Activated CD4-positive, CD25-positive, alpha-beta regulatory T cell treated with anti-CD3 and anti-CD28 coated beads, Interleukin-2, amount 50 U/mL, for 16 hours (primary cell): Measurements from ENCODE around the gene SEZ6.

Experiments used
- DNase-seq: peaks from one replicate; pipeline ENCODE4 v3.0.0-alpha.2; 2020; ENCODE audit warnings: low read depth, low spot score

SEZ6 gene

DNA sequence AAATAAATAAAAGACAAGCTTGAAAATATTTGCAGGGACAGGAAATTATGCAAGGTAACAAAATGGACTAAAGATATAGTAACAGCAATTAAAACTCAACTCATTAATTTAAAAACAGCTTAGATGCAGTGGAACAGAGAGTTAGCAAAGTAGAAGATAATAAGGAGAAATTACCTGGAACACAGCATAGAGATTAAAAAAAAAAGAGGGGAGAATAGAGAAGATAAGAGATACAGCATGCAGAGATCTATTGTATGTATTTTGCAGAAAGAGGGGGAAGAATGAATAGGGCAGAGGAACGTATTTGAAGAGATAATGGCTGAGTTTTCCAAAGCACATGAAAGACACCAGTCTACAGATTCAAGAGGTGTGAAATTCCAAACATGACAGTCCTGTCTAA is 28.7 kb upstream of the SEZ6 start:
- no peak for DNase-seq

GRCh38 chr17:29032857-29033197 is 27.0 kb upstream of the SEZ6 start:
- DNase-seq = no peak

- DNase-seq = no peak
Observed at GRCh38 chr17:29032013-29032856, 26.4 kb upstream of the SEZ6 start.

- no peak for DNase-seq
Observed at GRCh38 chr17:29031488-29031887, 25.7 kb upstream of the SEZ6 start.

DNA sequence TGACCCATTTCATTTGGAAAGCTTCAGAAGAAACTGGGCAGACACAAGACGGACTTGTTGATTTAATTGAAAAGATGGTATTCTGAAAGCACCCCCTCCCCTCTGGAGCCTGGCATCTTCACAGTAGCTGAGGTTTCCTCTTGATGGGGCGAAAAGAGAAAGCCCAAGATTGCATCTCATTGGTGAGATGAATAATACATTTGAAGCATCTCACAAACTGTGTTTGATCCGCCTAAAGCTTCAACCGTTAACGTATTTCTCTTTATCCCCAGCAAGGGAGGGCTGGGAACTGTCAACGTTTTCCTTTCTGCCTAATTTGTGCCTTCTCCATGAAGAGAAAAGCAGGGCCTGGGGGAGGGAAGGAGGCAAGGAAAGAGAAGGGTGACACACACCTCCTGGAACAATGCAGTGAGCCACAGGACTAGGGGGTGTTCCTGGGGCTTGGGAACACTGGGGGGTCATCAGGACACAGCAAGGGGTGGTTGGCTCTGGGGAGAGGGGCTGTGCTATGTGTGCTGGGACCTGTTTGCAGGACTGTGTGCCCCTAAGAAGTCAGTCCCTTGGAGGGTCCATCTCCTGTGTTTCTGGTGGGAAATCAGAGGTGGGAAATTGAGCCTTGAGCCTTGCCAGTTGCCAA is 18.6 kb upstream of the SEZ6 start:
- DNase-seq = no peak

- DNase-seq = no peak
Observed at GRCh38 chr17:29022074-29022473, 16.2 kb upstream of the SEZ6 start.

GRCh38 chr17:29021226-29021625 is 15.4 kb upstream of the SEZ6 start:
- no peak for DNase-seq

- DNase-seq = no peak
Observed at GRCh38 chr17:29020576-29020975, 14.7 kb upstream of the SEZ6 start.

DNA sequence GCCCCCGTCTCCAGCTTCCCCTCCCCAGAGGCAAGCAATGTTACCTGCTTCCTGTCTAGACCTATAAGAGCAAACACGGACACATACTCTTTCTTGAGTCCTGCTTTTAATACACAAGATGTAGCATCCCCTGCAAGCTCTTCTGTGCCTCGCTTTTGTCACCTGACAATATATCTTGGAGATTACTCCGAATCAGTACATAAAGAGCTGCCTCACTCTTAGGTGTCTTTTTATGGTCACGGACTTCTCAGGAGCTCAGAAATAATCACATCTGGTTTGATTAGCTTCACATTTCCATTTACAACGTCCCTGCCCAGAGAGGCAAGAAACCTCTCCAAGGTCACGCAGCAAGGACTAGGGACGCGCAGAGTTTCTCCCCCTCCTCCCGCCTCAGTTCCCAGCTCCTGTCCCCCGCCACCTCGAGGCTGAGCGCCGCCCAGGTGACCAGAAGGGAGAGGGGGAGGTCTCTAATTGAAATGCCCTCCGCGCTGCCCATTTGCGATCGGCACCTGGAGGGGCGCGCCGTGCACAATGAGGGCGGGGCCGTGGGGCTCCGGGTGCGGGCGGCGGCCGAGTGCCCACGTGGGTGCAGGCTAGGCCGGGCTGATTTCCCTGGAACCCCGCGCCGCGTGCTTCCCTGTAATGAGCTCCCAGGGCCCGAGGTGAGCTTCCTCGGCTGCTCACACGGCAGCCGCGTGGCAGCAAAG is 13.8 kb upstream of the SEZ6 start:
- no peak for DNase-seq

DNA sequence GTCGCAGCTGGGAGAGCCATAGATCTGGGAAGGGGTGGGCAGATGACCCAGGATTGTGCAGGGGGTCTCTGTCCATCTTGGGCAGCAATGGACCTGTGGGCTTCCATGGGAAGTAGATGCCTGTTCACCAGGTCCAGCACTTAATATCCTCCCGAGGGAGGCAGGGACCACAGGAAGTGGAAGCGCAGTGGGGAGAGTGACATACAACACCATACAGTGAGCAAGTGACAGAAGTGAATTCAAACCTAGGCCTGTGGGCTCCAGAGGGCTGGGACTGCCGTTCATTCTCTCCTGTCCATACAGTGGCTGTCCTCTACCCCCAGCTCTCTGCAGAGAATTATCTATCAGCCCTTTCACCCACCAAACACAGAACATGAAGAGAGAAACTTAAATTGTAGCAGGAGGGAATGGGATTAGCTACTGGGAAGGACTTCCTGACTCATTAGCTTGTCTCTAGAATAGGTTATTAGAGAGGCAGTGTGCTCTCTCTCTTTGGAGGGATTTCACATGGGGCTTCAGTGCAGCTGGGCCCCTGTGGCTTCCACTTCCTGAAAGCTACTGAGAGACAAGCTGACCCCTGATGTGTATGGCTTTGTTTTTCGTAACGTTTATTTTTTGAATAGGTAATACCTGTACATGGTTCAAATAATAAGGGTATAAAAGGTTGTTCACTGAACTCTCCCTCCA is 13.1 kb upstream of the SEZ6 start:
- DNase-seq = no peak

- DNase-seq = no peak
Observed at GRCh38 chr17:29016345-29017210, 10.7 kb upstream of the SEZ6 start.

- DNase-seq = no peak
Observed at GRCh38 chr17:29014716-29015115, 8.9 kb upstream of the SEZ6 start.

DNA sequence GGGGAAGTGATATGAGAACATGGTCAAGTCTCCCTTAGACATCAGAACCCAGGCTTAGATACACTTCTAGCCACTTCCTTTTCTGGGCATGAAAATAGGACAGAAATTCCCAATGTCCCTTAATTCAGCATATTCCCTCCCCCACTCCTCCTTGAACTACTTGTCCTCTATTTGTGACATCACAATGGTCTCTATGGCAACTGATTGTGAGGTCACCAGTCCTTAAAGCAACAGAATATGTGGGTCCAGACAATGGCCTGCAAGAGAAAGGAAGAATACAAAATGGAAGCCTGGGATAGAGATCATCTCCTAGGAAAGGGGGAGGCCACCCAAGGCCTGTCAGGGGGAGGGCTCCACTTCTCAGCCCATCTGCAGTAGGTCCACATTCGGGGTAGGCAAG is 6.7 kb upstream of the SEZ6 start:
- DNase-seq = no peak

- no peak for DNase-seq
Observed at GRCh38 chr17:29010586-29010985, 4.8 kb upstream of the SEZ6 start.

DNA sequence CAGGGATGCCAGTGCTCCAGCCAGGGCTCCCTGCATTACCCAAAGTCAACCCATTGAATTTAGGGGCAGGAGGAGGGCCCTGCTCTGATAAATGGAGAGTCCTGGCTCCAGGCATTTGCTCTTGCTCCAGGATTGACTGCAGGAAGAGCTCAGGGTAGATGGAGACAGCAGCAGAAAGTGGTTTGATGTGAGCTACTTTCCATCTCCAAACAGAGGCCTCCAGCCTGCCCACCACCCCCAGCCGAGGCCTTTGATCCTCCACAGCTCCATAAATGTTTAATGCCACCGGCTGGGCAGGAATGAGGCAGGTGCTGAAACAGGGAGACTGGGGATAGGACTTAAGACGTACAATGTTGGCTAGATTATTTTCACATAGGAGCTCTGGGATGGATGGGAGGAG is 4.3 kb upstream of the SEZ6 start:
- no peak for DNase-seq

- no peak for DNase-seq
Observed at GRCh38 chr17:29008591-29008990, 2.8 kb upstream of the SEZ6 start.

DNA sequence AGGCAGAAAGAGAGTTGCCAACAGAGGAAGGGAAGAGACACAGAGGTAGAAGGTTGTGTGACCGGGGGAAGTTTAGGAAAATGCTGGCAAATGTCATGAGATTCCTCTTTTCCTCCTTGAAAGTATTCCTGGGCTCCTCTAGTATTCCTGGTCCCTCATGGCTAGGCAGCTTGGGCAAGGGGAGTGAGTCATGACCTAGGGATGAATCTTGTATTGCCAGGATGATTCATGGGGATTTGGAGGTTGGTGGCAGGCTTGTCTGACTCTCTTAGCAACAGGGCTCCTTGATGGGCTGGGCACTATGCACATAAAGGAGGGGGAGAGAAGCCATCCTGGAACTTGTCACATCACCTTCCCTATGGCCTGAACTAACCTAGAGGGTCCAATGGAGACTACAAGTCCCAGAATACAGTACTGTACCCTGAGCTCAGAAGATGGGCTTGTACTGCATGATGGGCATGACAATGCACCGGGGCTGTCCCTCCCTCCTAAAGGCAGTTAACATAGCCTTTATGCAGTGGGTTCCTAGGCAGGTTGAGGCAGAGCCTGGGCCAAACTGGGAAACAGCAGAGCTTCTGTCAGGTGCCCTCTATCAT is 2.1 kb upstream of the SEZ6 start:
- no peak for DNase-seq

GRCh38 chr17:29007456-29007855 is 1.6 kb upstream of the SEZ6 start:
- DNase-seq = no peak

DNA sequence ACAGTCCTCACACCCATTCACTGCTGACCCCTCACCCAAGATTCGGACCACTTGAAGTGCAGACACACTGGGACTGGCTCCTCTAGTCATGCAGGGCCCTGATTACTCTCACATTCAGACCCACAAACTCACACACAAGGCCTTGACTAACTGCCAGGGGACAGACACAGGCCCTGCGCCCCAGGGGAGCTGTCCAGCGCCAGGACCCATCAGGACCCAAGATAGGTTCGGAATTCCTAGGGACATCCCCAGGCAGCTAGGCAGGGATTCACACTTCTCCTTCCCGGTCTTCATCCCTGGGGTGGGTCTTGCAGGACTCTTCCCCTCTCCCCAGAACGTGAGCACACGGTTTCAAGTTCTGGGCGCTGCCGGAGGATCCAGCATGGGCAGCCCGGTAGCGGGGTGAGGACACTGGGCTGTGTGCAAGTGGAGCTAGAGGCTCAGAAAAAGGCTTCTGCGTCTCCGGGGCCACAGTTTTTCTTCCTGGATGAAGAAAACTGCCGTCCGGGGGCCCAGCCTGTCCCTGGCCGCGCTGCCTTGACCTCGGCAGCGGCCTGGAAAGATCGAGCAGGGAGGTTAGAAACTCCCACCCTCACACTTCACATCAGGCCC is 1.6 kb downstream of the SEZ6 start:
- DNase-seq = no peak

- no peak for DNase-seq
Observed at GRCh38 chr17:29003289-29003688, 2.5 kb downstream of the SEZ6 start.
